ENCODE measurements around the gene C11orf21. TPM values are rescaled to one million over a fixed set of nuclear protein-coding genes. Genes with fewer than 3 reads are reported as not detected.
A peak's percentile ranks its signal among the peaks of the same experiment; 100 is the strongest.

Gene C11orf21
- total and polyA plus RNA-seq, 9 of the 15 experiments (the other 6 are each of a cell fraction or from before 2014, with no cell fraction given), result 0.10 to 2.6 (median 2.0) TPM

DNA sequence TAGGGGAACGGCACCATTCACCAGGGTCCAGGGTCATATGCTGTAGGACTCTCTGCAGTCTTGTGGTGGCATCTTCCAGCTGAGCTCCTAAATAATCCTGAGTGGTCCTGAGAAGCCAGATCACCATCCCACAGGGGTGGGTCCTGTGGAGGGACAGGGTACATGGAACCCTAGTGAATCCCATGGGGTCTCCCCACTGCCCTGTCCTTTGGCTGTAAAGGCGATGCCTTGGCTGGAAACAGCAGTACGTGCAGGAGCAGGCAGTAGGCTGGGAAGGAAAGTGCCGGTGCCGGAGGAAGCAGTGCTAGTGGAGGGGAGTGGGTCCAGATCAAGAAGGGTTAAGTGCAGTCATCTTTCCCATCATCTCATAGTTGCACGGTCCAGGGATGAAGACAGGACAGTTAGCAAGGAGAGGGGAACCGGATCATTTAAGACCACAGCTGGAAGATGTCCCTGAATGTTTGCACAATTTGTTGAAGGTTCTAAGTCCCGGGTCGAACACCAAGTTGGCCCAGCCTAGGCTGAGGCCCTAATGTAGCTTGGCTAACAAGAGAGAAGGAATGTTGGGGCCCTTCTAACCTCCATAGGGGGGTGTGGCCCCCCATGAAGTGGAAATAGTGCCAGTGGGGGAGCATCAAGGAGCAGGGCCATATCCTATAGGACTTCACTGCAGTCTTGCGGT is 18.2 kb upstream of the C11orf21 start:
- Histone ChIP-seq H3K4me3 (no peak overlapping the region), H3K9me1 (ENCODE audit: control insufficient read depth, insufficient read depth, low read length) (no peaks in the 10 kb centered on the region), H3K27ac (ENCODE audit: extremely low read depth, low read depth, low read length) (no peak overlapping the region), H3K9ac (ENCODE audit: insufficient read depth in 1 of 2, low read depth in 2 of 2, low read length in 2 of 2) (no peak overlapping the region), H3K36me3 (ENCODE audit: control insufficient read depth, insufficient read depth, low read length) (no peaks in the 10 kb centered on the region), H3K4me1 (replicated peaks in 1 of 2; ENCODE audit: control insufficient read depth in 2 of 2, insufficient read depth in 2 of 2, low read length in 2 of 2) (peaks cover 0 to 16% of the 10 kb centered on the region in 2 experiments; a peak in 2 of 5 replicates), H3K79me2 (ENCODE audit: control insufficient read depth, insufficient read depth, low read length) (no peaks in the 10 kb centered on the region), H4K20me1 (replicated peaks; ENCODE audit: control insufficient read depth, insufficient read depth, low read length) (no peaks in the 10 kb centered on the region), H3K9me3 (replicated peaks; ENCODE audit: control insufficient read depth, insufficient read depth, low read depth, low read length) (no peaks in the 10 kb centered on the region), H2AFZ (ENCODE audit: low read depth, low read length) (no peak overlapping the region), H3K4me2 (ENCODE audit: insufficient read depth, low read length) (no peak overlapping the region), H3K27me3 (ENCODE audit: control insufficient read depth in 2 of 2, insufficient read depth in 2 of 2, low read length in 2 of 2) (peaks cover 21 to 56% of the 10 kb centered on the region in 2 experiments; a peak in 4 of 5 replicates)
- CTCF ChIA-PET (ENCODE audit: low intra/inter-chr PET ratio), result no interaction called here
- intact Hi-C loops (cut with micrococcal nuclease), result no loop called here
- in situ Hi-C loops (cut with MboI), result no loop called here
- ATAC-seq, result no peak
- no peak for DNase-seq (ENCODE audit: extremely low read depth in 1 of 4, low spot score in 3 of 4)
- no TSS peak for BruUV-seq (replicated peaks)
- no peak for FAIRE-seq
- WGBS (ENCODE audit: insufficient coverage, low coverage, missing lambda C conversion rate), result 12% methylated on average over 10 of the region's 10 CpGs
- TF ChIP-seq, protein P1, sequence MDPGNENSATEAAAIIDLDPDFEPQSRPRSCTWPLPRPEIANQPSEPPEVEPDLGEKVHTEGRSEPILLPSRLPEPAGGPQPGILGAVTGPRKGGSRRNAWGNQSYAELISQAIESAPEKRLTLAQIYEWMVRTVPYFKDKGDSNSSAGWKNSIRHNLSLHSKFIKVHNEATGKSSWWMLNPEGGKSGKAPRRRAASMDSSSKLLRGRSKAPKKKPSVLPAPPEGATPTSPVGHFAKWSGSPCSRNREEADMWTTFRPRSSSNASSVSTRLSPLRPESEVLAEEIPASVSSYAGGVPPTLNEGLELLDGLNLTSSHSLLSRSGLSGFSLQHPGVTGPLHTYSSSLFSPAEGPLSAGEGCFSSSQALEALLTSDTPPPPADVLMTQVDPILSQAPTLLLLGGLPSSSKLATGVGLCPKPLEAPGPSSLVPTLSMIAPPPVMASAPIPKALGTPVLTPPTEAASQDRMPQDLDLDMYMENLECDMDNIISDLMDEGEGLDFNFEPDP (CRISPR knock-in tag; IDR thresholded peaks at IDR 0.05), result 0 out of 2 replicates have a peak, but pooled peaks have one; percentile 30
- no peak for TF ChIP-seq MCM2 (IDR thresholded peaks at IDR 0.05; ENCODE audit: low read depth)
- POLR2A ChIA-PET, result interaction anchor here (0.6 to 1.2 kb wide), 4 partner anchors 10 to 272 kb away, joined by 3 read pairs; no protein-coding TSS in a partner anchor

DNA sequence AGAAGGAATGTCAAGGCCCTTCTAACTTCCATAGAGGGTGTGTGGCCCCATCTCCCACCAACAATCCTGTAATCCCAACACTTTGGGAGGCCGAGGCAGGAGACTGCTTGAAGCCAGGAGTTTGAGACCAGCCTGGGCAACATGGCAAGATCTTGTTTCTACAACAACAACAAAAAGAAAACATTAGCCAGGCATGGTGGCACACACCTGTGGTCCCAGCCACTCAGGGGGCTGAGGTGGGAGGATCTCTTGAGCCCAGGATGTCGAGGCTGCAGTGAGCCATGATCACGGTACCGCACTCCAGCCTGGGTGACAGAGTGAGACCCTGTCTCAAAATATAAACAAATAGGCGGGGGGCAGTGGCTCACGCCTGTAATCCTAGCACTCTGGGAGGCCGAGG is 17.0 kb upstream of the C11orf21 start:
- no peak for ATAC-seq
- H3K9me1 ChIP-seq (ENCODE audit: control insufficient read depth, insufficient read depth, low read length), result no peaks in the 10 kb centered on the region
- ChIA-PET POLR2A (interaction anchor here (1.1 kb wide), 1 partner anchor 9 kb away, joined by 6 read pairs; no protein-coding TSS in a partner anchor), CTCF (ENCODE audit: low intra/inter-chr PET ratio) (no interaction called here)
- no peaks in the 10 kb centered on the region for H4K20me1 ChIP-seq (replicated peaks; ENCODE audit: control insufficient read depth, insufficient read depth, low read length)
- no peak for TF ChIP-seq SMC3 (conservative IDR thresholded peaks at IDR 0.05; ENCODE audit: insufficient read depth, low read depth, low read length)
- TF ChIP-seq, protein P2, sequence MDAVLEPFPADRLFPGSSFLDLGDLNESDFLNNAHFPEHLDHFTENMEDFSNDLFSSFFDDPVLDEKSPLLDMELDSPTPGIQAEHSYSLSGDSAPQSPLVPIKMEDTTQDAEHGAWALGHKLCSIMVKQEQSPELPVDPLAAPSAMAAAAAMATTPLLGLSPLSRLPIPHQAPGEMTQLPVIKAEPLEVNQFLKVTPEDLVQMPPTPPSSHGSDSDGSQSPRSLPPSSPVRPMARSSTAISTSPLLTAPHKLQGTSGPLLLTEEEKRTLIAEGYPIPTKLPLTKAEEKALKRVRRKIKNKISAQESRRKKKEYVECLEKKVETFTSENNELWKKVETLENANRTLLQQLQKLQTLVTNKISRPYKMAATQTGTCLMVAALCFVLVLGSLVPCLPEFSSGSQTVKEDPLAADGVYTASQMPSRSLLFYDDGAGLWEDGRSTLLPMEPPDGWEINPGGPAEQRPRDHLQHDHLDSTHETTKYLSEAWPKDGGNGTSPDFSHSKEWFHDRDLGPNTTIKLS (IDR thresholded peaks at IDR 0.05; ENCODE audit: borderline replicate concordance, low read depth), result no peak
- no peak for TF ChIP-seq ZNF140 (CRISPR knock-in tag; IDR thresholded peaks at IDR 0.05)
- TF ChIP-seq, protein P3, sequence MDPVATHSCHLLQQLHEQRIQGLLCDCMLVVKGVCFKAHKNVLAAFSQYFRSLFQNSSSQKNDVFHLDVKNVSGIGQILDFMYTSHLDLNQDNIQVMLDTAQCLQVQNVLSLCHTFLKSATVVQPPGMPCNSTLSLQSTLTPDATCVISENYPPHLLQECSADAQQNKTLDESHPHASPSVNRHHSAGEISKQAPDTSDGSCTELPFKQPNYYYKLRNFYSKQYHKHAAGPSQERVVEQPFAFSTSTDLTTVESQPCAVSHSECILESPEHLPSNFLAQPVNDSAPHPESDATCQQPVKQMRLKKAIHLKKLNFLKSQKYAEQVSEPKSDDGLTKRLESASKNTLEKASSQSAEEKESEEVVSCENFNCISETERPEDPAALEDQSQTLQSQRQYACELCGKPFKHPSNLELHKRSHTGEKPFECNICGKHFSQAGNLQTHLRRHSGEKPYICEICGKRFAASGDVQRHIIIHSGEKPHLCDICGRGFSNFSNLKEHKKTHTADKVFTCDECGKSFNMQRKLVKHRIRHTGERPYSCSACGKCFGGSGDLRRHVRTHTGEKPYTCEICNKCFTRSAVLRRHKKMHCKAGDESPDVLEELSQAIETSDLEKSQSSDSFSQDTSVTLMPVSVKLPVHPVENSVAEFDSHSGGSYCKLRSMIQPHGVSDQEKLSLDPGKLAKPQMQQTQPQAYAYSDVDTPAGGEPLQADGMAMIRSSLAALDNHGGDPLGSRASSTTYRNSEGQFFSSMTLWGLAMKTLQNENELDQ (CRISPR knock-in tag; IDR thresholded peaks at IDR 0.05; ENCODE audit: borderline replicate concordance), result peak; percentile 6; the same call in 1 of the 2 replicates
- H3K4me1 ChIP-seq (replicated peaks in 1 of 2; ENCODE audit: control insufficient read depth in 2 of 2, insufficient read depth in 2 of 2, low read length in 2 of 2), result peaks cover 0 to 28% of the 10 kb centered on the region in 2 experiments; a peak in 2 of 5 replicates
- H2AFZ ChIP-seq (ENCODE audit: low read depth, low read length), result no peak overlapping the region
- no peak overlapping the region for H3K4me2 ChIP-seq (ENCODE audit: insufficient read depth, low read length)
- DNase-seq (ENCODE audit: extremely low read depth in 1 of 4, low spot score in 3 of 4), result no peak
- no peaks in the 10 kb centered on the region for H3K36me3 ChIP-seq (ENCODE audit: control insufficient read depth, insufficient read depth, low read length)
- no peaks in the 10 kb centered on the region for H3K79me2 ChIP-seq (ENCODE audit: control insufficient read depth, insufficient read depth, low read length)
- intact Hi-C loops (cut with micrococcal nuclease), result no loop called here
- WGBS (ENCODE audit: insufficient coverage, low coverage, missing lambda C conversion rate), result 22% methylated on average over 7 of the region's 7 CpGs
- H3K27me3 ChIP-seq (ENCODE audit: control insufficient read depth in 2 of 2, insufficient read depth in 2 of 2, low read length in 2 of 2), result peaks cover 21 to 53% of the 10 kb centered on the region in 2 experiments; a peak in 4 of 5 replicates
- no peak overlapping the region for H3K4me3 ChIP-seq
- no peak overlapping the region for H3K27ac ChIP-seq (ENCODE audit: extremely low read depth, low read depth, low read length)
- BruUV-seq (replicated peaks), result no TSS peak
- in situ Hi-C loops (cut with MboI), result no loop called here
- FAIRE-seq, result no peak
- H3K9ac ChIP-seq (ENCODE audit: insufficient read depth in 1 of 2, low read depth in 2 of 2, low read length in 2 of 2), result no peak overlapping the region
- H3K9me3 ChIP-seq (replicated peaks; ENCODE audit: control insufficient read depth, insufficient read depth, low read depth, low read length), result no peaks in the 10 kb centered on the region

Measured in K562 (cell line).